HPDE6-E6E7 (cell line): ENCODE data around the gene SORCS1.
"Not testable (repeated sequence)": the region's sequence is repeated elsewhere in the genome, so short reads cannot be mapped to it uniquely, and the experiment has no call there.

Source experiments
- DNase-seq: peaks from one replicate; pipeline ENCODE4 v3.0.0; 2011; ENCODE audit warnings: missing footprints; ENCODE audit errors: extremely low spot score

Gene SORCS1

GRCh38 chr10:107051769-107052168 lies 112.7 kb downstream of the SORCS1 start:
- no peak for DNase-seq

- no peak for DNase-seq
Measured at GRCh38 chr10:107043461-107043860, 121.0 kb downstream of the SORCS1 start.

- no peak for DNase-seq
Measured at GRCh38 chr10:107037192-107038122, 127.0 kb downstream of the SORCS1 start.

- DNase-seq = no peak
Measured at GRCh38 chr10:107033799-107034422, 130.6 kb downstream of the SORCS1 start.

GRCh38 chr10:107032700-107033401 lies 131.7 kb downstream of the SORCS1 start:
- DNase-seq = no peak

GRCh38 chr10:107031931-107032699 lies 132.4 kb downstream of the SORCS1 start:
- no peak for DNase-seq

GRCh38 chr10:107028236-107028635 lies 136.3 kb downstream of the SORCS1 start:
- no peak for DNase-seq

GRCh38 chr10:107025676-107026075 lies 138.8 kb downstream of the SORCS1 start:
- DNase-seq = no peak

- not testable (repeated sequence) for DNase-seq
Measured at GRCh38 chr10:107024033-107024432, 140.5 kb downstream of the SORCS1 start.

GRCh38 chr10:107022600-107023354 lies 141.7 kb downstream of the SORCS1 start:
- DNase-seq = no peak

- no peak for DNase-seq
Measured at GRCh38 chr10:107019154-107019553, 145.4 kb downstream of the SORCS1 start.

- DNase-seq = no peak
Measured at GRCh38 chr10:107013258-107014006, 151.1 kb downstream of the SORCS1 start.

- DNase-seq = no peak
Measured at GRCh38 chr10:107011992-107012391, 152.5 kb downstream of the SORCS1 start.

GRCh38 chr10:107011105-107011504 lies 153.4 kb downstream of the SORCS1 start:
- no peak for DNase-seq

- DNase-seq = no peak
Measured at GRCh38 chr10:107010531-107010930, 154.0 kb downstream of the SORCS1 start.

GRCh38 chr10:107004362-107004761 lies 160.1 kb downstream of the SORCS1 start:
- no peak for DNase-seq

- no peak for DNase-seq
Measured at GRCh38 chr10:107002068-107002467, 162.4 kb downstream of the SORCS1 start.

- DNase-seq = no peak
Measured at GRCh38 chr10:106999118-106999707, 165.3 kb downstream of the SORCS1 start.

- no peak for DNase-seq
Measured at GRCh38 chr10:106997721-106998120, 166.8 kb downstream of the SORCS1 start.

- no peak for DNase-seq
Measured at GRCh38 chr10:106996510-106996909, 168.0 kb downstream of the SORCS1 start.
